ENCODE measurements around the gene HLCS.

DNA sequence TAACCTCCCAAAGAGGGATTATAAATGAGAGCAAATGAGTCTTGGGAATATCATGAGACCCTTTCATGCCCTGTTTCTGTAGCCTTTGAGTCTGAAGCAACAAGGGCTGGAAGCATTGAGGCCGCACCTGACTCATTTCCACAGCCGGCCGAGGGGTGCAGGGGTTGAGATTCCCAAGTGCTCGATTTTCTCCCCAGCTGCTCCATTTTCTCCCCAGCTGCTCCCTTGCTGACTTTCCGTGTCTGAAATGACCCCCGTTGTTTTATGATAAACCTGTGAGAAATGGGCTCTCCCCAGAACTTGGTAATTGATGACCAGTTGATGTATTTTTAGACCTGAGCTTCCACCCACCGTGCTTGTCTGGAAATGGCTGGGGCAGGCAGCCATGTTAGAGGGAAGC lies 244.7 kb downstream of the HLCS start:
- TF ChIP-seq CTCF (IDR thresholded peaks at IDR 0.05; ENCODE audit: poor library complexity) = no peak
- TF ChIP-seq EZH2 (IDR thresholded peaks at IDR 0.05; ENCODE audit: borderline replicate concordance) = no peak
- TF ChIP-seq EZH2phosphoT487 (IDR thresholded peaks at IDR 0.05; ENCODE audit: low read depth, severe bottlenecking, unreplicated experiment) = no peak
